Caki2 (cell line): ENCODE measurements around the gene MOCS2. TPM values are rescaled to one million over a fixed set of nuclear protein-coding genes. Genes with fewer than 3 reads are reported as not detected.
A peak's percentile ranks its signal among the peaks of the same experiment; 100 is the strongest.

Experiments used
- DNase-seq: peaks from one replicate; pipeline ENCODE4 v3.0.0-alpha.2; 2015; ENCODE audit warnings: low read depth
- in situ Hi-C: cut with HindIII; loops from 2 replicates; pipeline ENCODE4 v1.10.0; 2016; ENCODE audit warnings: low sequenced_read_pairs, low pct_unique_long_range_greater_than_20kb, mixed read lengths
- total RNA-seq: library from RNA; depleted of rRNA; stranded (reverse); fragments of >200 nt; shearing (Covaris generic); gene quantifications from 2 replicates; pipeline ENCODE4 v1.2.3, GENCODE V29; 2014; ENCODE audit warnings: low replicate concordance

The MOCS2 gene
- total RNA-seq, 1 experiment from 2014 or later: 32.4 TPM

DNA sequence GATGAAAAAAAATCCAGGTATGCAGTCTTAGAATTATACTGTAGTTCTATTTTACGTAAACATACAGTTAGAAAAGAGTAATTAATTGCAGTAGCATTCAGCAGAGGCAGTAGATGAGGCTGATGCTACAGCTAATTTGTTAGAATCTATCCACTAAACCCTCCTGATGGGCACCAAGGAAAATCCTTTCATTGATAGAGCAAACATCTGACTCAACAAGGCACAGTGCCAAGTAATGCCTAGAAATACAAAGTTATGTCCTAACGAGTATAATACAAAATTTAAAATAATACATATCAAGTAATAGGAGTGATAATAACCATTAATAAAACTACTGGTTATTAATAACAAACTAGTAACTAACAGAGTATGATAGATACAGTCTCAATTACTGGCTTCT lies 9.0 kb downstream of the MOCS2 start:
- in situ Hi-C loops: no loop called here
- DNase-seq: no peak

- DNase-seq: no peak
- in situ Hi-C loops: no loop called here
These were observed 10.0 kb downstream of the MOCS2 start for GRCh38 chr5:53099546-53099945.

DNA sequence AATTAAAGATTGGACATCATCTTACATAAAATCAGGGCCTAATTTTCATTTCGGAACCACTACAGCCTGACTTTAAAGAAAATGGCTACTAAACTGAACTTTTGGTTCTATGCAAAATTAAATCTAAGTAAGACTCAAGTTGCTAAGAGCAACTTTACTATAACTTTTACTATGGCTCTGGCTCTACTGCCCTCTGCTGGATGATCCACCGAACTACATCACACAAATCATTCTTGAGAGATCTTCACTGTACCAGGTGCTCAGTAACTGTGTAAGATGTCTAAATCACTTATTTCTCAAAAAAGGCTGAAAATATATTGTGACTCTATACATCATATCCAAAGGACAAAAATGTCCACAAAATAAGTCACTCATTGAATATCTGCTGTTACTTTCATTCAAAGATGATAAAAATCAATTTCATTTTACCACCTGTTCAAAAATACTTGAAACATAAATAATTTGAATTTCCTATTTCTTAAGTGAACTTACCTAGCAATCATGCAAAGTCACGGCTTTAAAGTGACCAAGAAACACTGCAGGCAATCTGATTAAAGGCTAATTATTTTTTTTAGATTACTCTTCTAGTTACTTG lies 13.5 kb downstream of the MOCS2 start:
- DNase-seq: peak; percentile 16

DNA sequence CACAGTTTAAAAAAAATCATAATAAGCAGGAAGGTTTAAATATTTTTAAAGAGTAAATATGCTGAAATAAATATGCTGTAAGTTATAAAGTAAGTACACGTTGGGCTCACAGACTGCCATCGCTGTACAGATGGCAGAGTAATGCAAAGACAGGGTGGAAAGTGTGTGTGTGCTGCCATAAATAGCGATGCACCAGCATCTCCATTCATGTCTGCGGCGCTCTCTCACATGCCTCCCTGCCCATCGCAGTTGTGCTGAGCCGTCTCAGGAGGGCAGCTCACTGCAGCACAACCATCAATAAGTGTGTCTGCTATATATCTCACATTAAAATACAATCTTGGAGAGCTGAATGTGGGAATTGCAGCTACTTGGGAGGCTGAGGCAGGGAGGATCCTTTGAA lies 14.3 kb downstream of the MOCS2 start:
- DNase-seq: no peak
- in situ Hi-C loops: no loop called here

More for the DNA sequence above, 13.5 kb downstream of the MOCS2 start:
- in situ Hi-C loops: no loop called here

- in situ Hi-C loops: no loop called here
- no peak for DNase-seq
These were observed 17.3 kb downstream of the MOCS2 start for GRCh38 chr5:53092242-53092641.

GRCh38 chr5:53091289-53091688 lies 18.3 kb downstream of the MOCS2 start:
- in situ Hi-C loops: no loop called here
- no peak for DNase-seq

DNA sequence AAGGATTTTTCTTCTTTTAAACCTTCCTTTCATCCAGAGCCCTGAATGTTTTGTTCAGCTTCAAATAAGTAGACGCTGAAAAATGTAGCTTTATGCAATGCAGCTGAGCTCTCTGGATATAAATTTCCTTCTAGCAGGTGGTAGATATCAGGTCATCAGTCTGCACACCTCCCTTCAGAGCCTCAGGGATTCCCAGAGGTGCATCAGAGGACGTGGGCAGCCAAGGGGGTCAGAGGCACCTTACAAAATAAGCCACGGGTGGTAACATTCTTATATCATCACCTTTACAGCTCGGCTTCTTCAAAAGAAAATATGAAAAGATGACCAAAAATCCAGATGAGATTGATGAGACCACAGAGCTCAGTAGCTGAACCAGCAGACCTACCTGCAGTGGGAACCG lies 19.3 kb downstream of the MOCS2 start:
- no peak for DNase-seq
- in situ Hi-C loops: no loop called here

DNA sequence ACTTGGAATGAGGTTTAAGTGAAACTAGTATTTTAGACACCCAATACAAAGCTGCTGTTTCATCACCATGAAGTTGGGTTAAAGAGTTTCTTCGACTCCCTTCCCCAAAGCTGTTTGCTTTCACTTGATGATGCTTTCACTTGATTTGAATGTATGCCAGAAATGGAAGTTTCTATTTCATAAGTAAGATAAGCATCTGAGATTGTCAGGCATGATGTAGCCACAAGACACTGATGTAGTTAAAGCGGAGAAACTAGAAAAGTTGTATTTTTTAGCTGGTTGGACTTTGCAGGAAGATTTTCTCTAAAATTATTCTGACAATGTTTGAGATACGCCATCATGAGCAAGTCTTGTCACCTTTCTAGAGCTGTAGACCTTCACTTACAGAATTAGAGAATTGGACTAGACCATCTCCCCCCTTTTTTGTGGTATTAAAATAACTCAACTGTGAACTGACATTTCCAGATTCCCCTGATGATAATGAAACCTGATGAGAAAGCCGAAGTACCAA lies 20.0 kb downstream of the MOCS2 start:
- in situ Hi-C loops: no loop called here
- no peak for DNase-seq

DNA sequence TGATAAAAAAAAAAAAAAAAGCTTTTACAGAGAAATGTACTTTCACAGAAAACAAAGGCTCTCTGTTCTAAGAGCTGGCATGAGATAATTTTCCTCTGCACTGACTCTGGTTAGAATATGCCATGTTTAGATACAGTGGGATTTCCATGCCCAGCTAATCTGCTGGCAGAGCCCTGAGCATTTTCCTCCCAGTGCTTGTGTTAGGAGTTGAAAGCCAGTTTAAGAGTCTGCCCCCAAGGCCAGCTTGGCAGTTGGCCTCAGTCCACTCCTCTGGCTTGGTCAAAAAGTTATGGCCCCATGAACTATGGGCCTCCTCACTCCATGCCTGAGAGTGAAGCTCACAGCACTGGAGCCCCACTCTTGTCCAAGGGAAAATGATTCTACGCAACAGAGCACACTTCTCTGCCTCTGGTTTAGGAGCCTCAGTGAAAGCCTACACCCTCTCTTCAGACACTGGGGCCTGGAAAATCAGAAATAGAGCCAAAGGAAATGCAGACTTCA lies 21.9 kb downstream of the MOCS2 start:
- in situ Hi-C loops: no loop called here
- no peak for DNase-seq

GRCh38 chr5:53087171-53087570 lies 22.4 kb downstream of the MOCS2 start:
- in situ Hi-C loops: no loop called here

GRCh38 chr5:53084546-53085255 lies 24.9 kb downstream of the MOCS2 start:
- DNase-seq: no peak
- in situ Hi-C loops: no loop called here

More at GRCh38 chr5:53087171-53087570, 22.4 kb downstream of the MOCS2 start:
- DNase-seq: no peak

- in situ Hi-C loops: no loop called here
- no peak for DNase-seq
These were observed 25.6 kb downstream of the MOCS2 start for GRCh38 chr5:53083927-53084326.

GRCh38 chr5:53080271-53080670 lies 29.3 kb downstream of the MOCS2 start:
- in situ Hi-C loops: no loop called here
- DNase-seq: no peak

- no peak for DNase-seq
- in situ Hi-C loops: no loop called here
These were observed 33.5 kb downstream of the MOCS2 start for GRCh38 chr5:53076014-53076583.

DNA sequence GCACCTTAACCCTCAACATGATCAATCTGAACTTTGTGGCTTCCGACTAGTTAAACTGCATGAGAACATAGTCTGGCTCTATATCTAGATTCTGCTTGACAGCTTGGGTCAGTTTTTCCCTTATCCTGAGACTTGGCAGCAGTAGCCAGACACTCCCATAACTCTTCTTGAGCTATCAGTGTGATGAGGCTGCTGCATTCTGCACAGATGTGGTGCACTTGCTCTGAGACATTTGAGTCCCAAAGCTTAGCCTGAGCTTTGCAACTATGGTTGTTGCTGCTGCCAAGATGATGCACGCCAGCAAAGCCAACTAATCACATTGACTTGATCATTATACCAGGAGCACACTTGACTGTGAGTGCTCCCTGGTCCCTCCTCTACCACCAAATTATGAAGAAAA lies 36.2 kb downstream of the MOCS2 start:
- DNase-seq: no peak
- in situ Hi-C loops: no loop called here

GRCh38 chr5:53071738-53072137 lies 37.8 kb downstream of the MOCS2 start:
- DNase-seq: no peak

GRCh38 chr5:53071298-53071697 lies 38.3 kb downstream of the MOCS2 start:
- in situ Hi-C loops: no loop called here
- DNase-seq: no peak

More at GRCh38 chr5:53071738-53072137, 37.8 kb downstream of the MOCS2 start:
- in situ Hi-C loops: no loop called here

- DNase-seq: peak; percentile 57
- in situ Hi-C loops: no loop called here
These were observed 39.9 kb downstream of the MOCS2 start for GRCh38 chr5:53069626-53070025.

DNA sequence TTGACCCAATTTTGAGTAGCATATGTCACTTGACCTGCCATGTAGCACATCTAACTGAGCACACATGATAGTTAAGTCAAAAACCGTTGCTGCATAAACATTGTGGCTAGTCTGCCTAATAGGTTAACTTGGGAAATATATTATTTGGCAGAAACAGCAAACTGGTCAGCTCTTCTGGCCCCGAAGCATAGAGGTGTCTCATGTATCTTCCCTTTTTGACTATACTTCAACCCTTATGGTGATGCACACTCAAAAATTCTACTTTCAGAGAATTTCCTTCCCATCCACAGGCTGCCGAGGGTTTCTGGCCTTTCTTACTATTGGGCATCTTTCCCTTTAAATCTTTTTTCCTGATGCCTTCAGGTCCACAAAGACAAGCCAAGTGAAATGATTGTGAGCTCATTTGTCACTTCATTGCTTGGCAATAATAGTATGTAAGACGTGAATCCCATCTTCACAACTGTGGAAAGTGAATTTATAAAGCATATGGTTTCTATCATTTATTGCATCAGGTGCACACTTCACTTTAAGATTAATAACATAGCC lies 41.2 kb downstream of the MOCS2 start:
- in situ Hi-C loops: no loop called here

More for the DNA sequence above, 41.2 kb downstream of the MOCS2 start:
- no peak for DNase-seq
